ENCODE results near the gene PRKAB2. TPM values are rescaled to one million over a fixed set of nuclear protein-coding genes. Genes with fewer than 3 reads are reported as not detected.

PRKAB2 gene
- total RNA-seq, 1 donor from 2014 or later: 26.7 TPM

- no peak overlapping the region for H3K27ac Mint-ChIP-seq (ENCODE audit: unreplicated experiment)
- DNase-seq: no peak
- H3K36me3 Mint-ChIP-seq (ENCODE audit: unreplicated experiment): no peaks in the 10 kb centered on the region
- TF ChIP-seq, protein P1, sequence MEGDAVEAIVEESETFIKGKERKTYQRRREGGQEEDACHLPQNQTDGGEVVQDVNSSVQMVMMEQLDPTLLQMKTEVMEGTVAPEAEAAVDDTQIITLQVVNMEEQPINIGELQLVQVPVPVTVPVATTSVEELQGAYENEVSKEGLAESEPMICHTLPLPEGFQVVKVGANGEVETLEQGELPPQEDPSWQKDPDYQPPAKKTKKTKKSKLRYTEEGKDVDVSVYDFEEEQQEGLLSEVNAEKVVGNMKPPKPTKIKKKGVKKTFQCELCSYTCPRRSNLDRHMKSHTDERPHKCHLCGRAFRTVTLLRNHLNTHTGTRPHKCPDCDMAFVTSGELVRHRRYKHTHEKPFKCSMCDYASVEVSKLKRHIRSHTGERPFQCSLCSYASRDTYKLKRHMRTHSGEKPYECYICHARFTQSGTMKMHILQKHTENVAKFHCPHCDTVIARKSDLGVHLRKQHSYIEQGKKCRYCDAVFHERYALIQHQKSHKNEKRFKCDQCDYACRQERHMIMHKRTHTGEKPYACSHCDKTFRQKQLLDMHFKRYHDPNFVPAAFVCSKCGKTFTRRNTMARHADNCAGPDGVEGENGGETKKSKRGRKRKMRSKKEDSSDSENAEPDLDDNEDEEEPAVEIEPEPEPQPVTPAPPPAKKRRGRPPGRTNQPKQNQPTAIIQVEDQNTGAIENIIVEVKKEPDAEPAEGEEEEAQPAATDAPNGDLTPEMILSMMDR (IDR thresholded peaks at IDR 0.05; ENCODE audit: partially characterized antibody, unreplicated experiment): no peak
- peaks cover 1% of the 10 kb centered on the region for H3K9me3 Mint-ChIP-seq (ENCODE audit: unreplicated experiment)
- H3K4me1 Mint-ChIP-seq (ENCODE audit: low read depth, unreplicated experiment): no peaks in the 10 kb centered on the region
- H3K4me3 Mint-ChIP-seq (ENCODE audit: unreplicated experiment): no peak overlapping the region
- no peaks in the 10 kb centered on the region for H3K27me3 Mint-ChIP-seq (ENCODE audit: unreplicated experiment)
These were observed 38.7 kb upstream of the PRKAB2 start for GRCh38 chr1:147210987-147211386.

DNA sequence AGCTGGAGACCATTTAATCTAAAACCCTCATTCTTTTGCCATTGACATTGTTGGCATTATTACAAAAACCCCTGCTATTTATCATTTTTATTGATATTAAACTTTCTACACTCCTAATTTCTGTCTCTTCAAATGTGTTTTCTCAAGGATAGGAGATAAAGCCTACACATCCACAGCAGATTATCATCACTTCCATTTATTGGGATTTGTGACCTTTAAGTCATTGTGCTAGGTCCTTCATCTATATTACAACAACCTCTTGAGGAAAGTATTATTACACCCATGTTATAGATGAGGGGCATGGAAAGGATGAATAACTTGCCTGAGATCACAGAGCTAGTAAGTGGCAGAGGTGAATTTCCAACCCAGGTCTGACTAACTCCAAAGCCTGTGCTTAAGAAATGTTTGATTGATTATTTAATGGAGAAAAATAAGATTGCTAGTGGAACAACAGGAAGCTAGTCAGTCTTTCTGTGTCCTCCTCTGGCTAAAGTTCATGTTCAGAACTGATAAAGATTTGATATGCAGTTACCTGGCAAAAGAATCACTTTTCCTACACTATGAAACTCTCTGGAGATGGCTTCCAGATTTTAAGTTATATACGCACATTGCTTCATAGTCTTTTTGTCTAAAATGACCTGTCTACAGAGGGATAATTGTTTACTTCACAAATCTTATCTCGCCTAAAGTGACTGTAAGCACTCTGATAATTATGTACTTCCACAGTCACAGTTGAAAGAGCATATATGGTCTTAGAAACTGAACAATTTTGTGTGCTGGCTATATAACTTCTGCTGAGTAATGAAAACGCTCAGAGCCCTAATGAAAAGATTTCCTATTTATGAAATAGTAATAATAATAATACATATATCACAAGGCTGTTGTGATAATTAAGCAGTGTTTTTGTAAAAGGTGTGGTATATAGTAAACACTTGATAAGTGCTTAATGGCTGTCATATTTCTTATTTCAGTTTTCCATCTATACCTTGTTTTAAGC is 37.9 kb upstream of the PRKAB2 start:
- peaks cover 1% of the 10 kb centered on the region for H3K9me3 Mint-ChIP-seq (ENCODE audit: unreplicated experiment)
- no peaks in the 10 kb centered on the region for H3K36me3 Mint-ChIP-seq (ENCODE audit: unreplicated experiment)
- H3K27ac Mint-ChIP-seq (ENCODE audit: unreplicated experiment): no peak overlapping the region
- H3K27me3 Mint-ChIP-seq (ENCODE audit: unreplicated experiment): no peaks in the 10 kb centered on the region
- TF ChIP-seq, protein P1 (IDR thresholded peaks at IDR 0.05; ENCODE audit: partially characterized antibody, unreplicated experiment): no peak
- no peak for DNase-seq
- H3K4me3 Mint-ChIP-seq (ENCODE audit: unreplicated experiment): no peak overlapping the region
- no peaks in the 10 kb centered on the region for H3K4me1 Mint-ChIP-seq (ENCODE audit: low read depth, unreplicated experiment)

GRCh38 chr1:147208619-147209018 is 36.3 kb upstream of the PRKAB2 start:
- DNase-seq: no peak
- Mint-ChIP-seq H3K4me1 (ENCODE audit: low read depth, unreplicated experiment) (no peaks in the 10 kb centered on the region), H3K27me3 (ENCODE audit: unreplicated experiment) (no peaks in the 10 kb centered on the region), H3K36me3 (ENCODE audit: unreplicated experiment) (no peaks in the 10 kb centered on the region), H3K27ac (ENCODE audit: unreplicated experiment) (no peak overlapping the region), H3K9me3 (ENCODE audit: unreplicated experiment) (no peaks in the 10 kb centered on the region), H3K4me3 (ENCODE audit: unreplicated experiment) (no peak overlapping the region)
- TF ChIP-seq, protein P1 (IDR thresholded peaks at IDR 0.05; ENCODE audit: partially characterized antibody, unreplicated experiment): no peak

DNA sequence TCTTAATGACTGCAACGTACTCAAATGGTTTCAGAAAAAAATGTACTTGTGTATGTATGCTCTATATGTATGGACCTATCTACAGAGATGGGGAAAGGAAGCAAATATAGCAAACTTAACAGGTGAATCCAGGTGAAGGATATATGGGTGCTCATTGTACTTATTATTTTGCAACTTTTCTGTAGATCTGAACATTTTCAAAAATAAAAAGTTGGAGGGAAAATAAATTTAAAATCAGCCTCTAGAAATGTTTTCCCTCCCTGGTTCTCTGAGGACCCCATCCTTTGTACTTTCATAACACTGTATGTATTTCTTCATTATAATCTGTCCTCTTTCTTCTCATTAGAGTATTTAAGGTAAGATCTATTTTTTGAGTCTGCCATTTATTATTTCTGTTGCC is 34.9 kb upstream of the PRKAB2 start:
- H3K4me3 Mint-ChIP-seq (ENCODE audit: unreplicated experiment): no peak overlapping the region
- no peak for DNase-seq
- H3K27ac Mint-ChIP-seq (ENCODE audit: unreplicated experiment): no peak overlapping the region
- no peaks in the 10 kb centered on the region for H3K27me3 Mint-ChIP-seq (ENCODE audit: unreplicated experiment)
- TF ChIP-seq, protein P1 (IDR thresholded peaks at IDR 0.05; ENCODE audit: partially characterized antibody, unreplicated experiment): no peak
- no peaks in the 10 kb centered on the region for H3K4me1 Mint-ChIP-seq (ENCODE audit: low read depth, unreplicated experiment)
- no peaks in the 10 kb centered on the region for H3K9me3 Mint-ChIP-seq (ENCODE audit: unreplicated experiment)
- no peaks in the 10 kb centered on the region for H3K36me3 Mint-ChIP-seq (ENCODE audit: unreplicated experiment)

- Mint-ChIP-seq H3K4me3 (ENCODE audit: unreplicated experiment) (no peak overlapping the region), H3K9me3 (ENCODE audit: unreplicated experiment) (no peaks in the 10 kb centered on the region)
These were observed 31.8 kb upstream of the PRKAB2 start for GRCh38 chr1:147204080-147204479.

More at GRCh38 chr1:147204080-147204479, 31.8 kb upstream of the PRKAB2 start:
- TF ChIP-seq, protein P1 (IDR thresholded peaks at IDR 0.05; ENCODE audit: partially characterized antibody, unreplicated experiment): no peak
- Mint-ChIP-seq H3K27ac (ENCODE audit: unreplicated experiment) (no peak overlapping the region), H3K36me3 (ENCODE audit: unreplicated experiment) (no peaks in the 10 kb centered on the region), H3K4me1 (ENCODE audit: low read depth, unreplicated experiment) (no peaks in the 10 kb centered on the region), H3K27me3 (ENCODE audit: unreplicated experiment) (peaks cover under 1% of the 10 kb centered on the region)
- DNase-seq: no peak
